Measurements from ENCODE around the gene BANK1. TPM values are rescaled to one million over a fixed set of nuclear protein-coding genes. Genes with fewer than 3 reads are reported as not detected.
A peak's percentile ranks its signal among the peaks of the same experiment; 100 is the strongest.

Gene BANK1
- total and polyA plus RNA-seq, 2 donors (not counting 1 experiment from before 2014, with no cell fraction given), result 0.20 to 0.83 TPM

DNA sequence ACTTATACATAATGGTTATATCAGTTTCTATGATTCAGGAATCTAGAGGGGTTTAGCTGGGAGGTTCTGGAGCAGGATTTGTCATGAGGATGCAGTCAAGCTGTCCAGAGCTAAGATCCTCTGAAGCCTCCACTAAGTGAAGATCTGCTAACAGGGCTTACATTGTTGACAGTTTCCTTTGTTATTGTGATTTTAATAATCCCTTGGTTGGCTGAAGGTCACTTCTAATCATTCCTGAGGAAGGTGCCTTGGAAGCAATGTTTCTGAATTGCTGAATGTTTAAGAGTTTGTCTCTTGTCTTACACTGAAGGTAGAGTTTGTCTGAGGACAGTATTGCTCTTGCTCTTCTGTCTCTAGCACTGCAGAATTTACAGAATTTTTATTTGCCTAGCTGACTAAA lies 41.3 kb downstream of the BANK1 start:
- no peak overlapping the region for H3K9ac ChIP-seq (ENCODE audit: insufficient read depth, low read length)
- H3K36me3 ChIP-seq (ENCODE audit: control insufficient read depth, insufficient read depth, low read length), result no peaks in the 10 kb centered on the region
- H3K9me3 ChIP-seq (ENCODE audit: control insufficient read depth, insufficient read depth, low read depth, low read length), result no peaks in the 10 kb centered on the region
- no peak for TF ChIP-seq EZH2 (IDR thresholded peaks at IDR 0.05; ENCODE audit: low read length, missing control alignments)
- no peak for TF ChIP-seq CTCF (conservative IDR thresholded peaks at IDR 0.05 in 1 of 2, IDR thresholded peaks at IDR 0.05 in 1 of 2; ENCODE audit: low read depth in 1 of 2, low read length in 2 of 2)
- H3K27ac ChIP-seq (ENCODE audit: insufficient read depth, low read length), result no peak overlapping the region
- no peak overlapping the region for H3K4me3 ChIP-seq (replicated peaks in 1 of 4; ENCODE audit: control extremely low read depth in 1 of 4, insufficient read depth in 1 of 4, low read depth in 3 of 4, low read length in 4 of 4)
- H3K27me3 ChIP-seq (ENCODE audit: control insufficient read depth, insufficient read depth, low read length), result no peaks in the 10 kb centered on the region
- H3K4me2 ChIP-seq (ENCODE audit: extremely low read depth, insufficient read depth, low read length), result no peak overlapping the region
- DNase-seq (ENCODE audit: low read depth in 2 of 2), result no peak
- no peaks in the 10 kb centered on the region for H3K4me1 ChIP-seq (ENCODE audit: control insufficient read depth, extremely low read depth, insufficient read depth, low read length)
- no peak overlapping the region for H2AFZ ChIP-seq (ENCODE audit: low read length)
- no peaks in the 10 kb centered on the region for H3K79me2 ChIP-seq (ENCODE audit: control insufficient read depth, insufficient read depth, low read length)
- H4K20me1 ChIP-seq (ENCODE audit: control insufficient read depth, extremely low read depth, insufficient read depth, low read length), result no peaks in the 10 kb centered on the region

GRCh38 chr4:101833480-101833879 lies 43.0 kb downstream of the BANK1 start:
- Histone ChIP-seq H3K4me2 (ENCODE audit: extremely low read depth, insufficient read depth, low read length) (no peak overlapping the region), H2AFZ (ENCODE audit: low read length) (no peak overlapping the region), H3K79me2 (ENCODE audit: control insufficient read depth, insufficient read depth, low read length) (no peaks in the 10 kb centered on the region), H3K36me3 (ENCODE audit: control insufficient read depth, insufficient read depth, low read length) (no peaks in the 10 kb centered on the region), H3K4me3 (replicated peaks in 1 of 4; ENCODE audit: control extremely low read depth in 1 of 4, insufficient read depth in 1 of 4, low read depth in 3 of 4, low read length in 4 of 4) (no peak overlapping the region), H4K20me1 (ENCODE audit: control insufficient read depth, extremely low read depth, insufficient read depth, low read length) (no peaks in the 10 kb centered on the region), H3K27ac (ENCODE audit: insufficient read depth, low read length) (no peak overlapping the region), H3K27me3 (ENCODE audit: control insufficient read depth, insufficient read depth, low read length) (no peaks in the 10 kb centered on the region), H3K9me3 (ENCODE audit: control insufficient read depth, insufficient read depth, low read depth, low read length) (no peaks in the 10 kb centered on the region), H3K9ac (ENCODE audit: insufficient read depth, low read length) (no peak overlapping the region), H3K4me1 (ENCODE audit: control insufficient read depth, extremely low read depth, insufficient read depth, low read length) (no peaks in the 10 kb centered on the region)
- DNase-seq (ENCODE audit: low read depth in 2 of 2), result no peak
- no peak for TF ChIP-seq EZH2 (IDR thresholded peaks at IDR 0.05; ENCODE audit: low read length, missing control alignments)
- no peak for TF ChIP-seq CTCF (conservative IDR thresholded peaks at IDR 0.05 in 1 of 2, IDR thresholded peaks at IDR 0.05 in 1 of 2; ENCODE audit: low read depth in 1 of 2, low read length in 2 of 2)

GRCh38 chr4:101835121-101835904 lies 44.8 kb downstream of the BANK1 start:
- H3K4me2 ChIP-seq (ENCODE audit: extremely low read depth, insufficient read depth, low read length), result no peak overlapping the region
- TF ChIP-seq CTCF (conservative IDR thresholded peaks at IDR 0.05 in 1 of 2, IDR thresholded peaks at IDR 0.05 in 1 of 2; ENCODE audit: low read depth in 1 of 2, low read length in 2 of 2) (no peak), EZH2 (IDR thresholded peaks at IDR 0.05; ENCODE audit: low read length, missing control alignments) (no peak)
- no peaks in the 10 kb centered on the region for H3K27me3 ChIP-seq (ENCODE audit: control insufficient read depth, insufficient read depth, low read length)
- no peaks in the 10 kb centered on the region for H3K36me3 ChIP-seq (ENCODE audit: control insufficient read depth, insufficient read depth, low read length)
- H3K27ac ChIP-seq (ENCODE audit: insufficient read depth, low read length), result no peak overlapping the region
- no peaks in the 10 kb centered on the region for H3K4me1 ChIP-seq (ENCODE audit: control insufficient read depth, extremely low read depth, insufficient read depth, low read length)
- no peak overlapping the region for H3K9ac ChIP-seq (ENCODE audit: insufficient read depth, low read length)
- no peak overlapping the region for H3K4me3 ChIP-seq (replicated peaks in 1 of 4; ENCODE audit: control extremely low read depth in 1 of 4, insufficient read depth in 1 of 4, low read depth in 3 of 4, low read length in 4 of 4)
- H2AFZ ChIP-seq (ENCODE audit: low read length), result no peak overlapping the region
- no peaks in the 10 kb centered on the region for H4K20me1 ChIP-seq (ENCODE audit: control insufficient read depth, extremely low read depth, insufficient read depth, low read length)
- H3K9me3 ChIP-seq (ENCODE audit: control insufficient read depth, insufficient read depth, low read depth, low read length), result no peaks in the 10 kb centered on the region
- H3K79me2 ChIP-seq (ENCODE audit: control insufficient read depth, insufficient read depth, low read length), result no peaks in the 10 kb centered on the region
- DNase-seq (ENCODE audit: low read depth in 2 of 2), result peak; percentile 34 to 62

Data from fibroblast of lung (primary cell).